MM.1S (cell line): Measurements from ENCODE around the gene SPACA5B.

Source experiments
- CTCF ChIP-seq: fragments of 300-600 bp; sonication (generic); IDR thresholded peaks from 2 replicates; pipeline ENCODE4 v1.5.1; 2016; ENCODE audit warnings: antibody characterized with exemption, low read length, mixed read lengths
- EZH2phosphoT487 ChIP-seq: fragments of 300-600 bp; sonication (generic); IDR thresholded peaks from 2 replicates; pipeline ENCODE4 v1.6.1; 2018; ENCODE audit warnings: antibody characterized with exemption, low read length

GRCh38 chrX:48102874-48103374 lies 27.5 kb upstream of the SPACA5B start:
- TF ChIP-seq CTCF (no peak), EZH2phosphoT487 (no peak)
